ENCODE measurements around the gene FANCD2.
"Not testable (repeated sequence)": the region's sequence is repeated elsewhere in the genome, so short reads cannot be mapped to it uniquely, and the experiment has no call there.

FANCD2 gene

DNA sequence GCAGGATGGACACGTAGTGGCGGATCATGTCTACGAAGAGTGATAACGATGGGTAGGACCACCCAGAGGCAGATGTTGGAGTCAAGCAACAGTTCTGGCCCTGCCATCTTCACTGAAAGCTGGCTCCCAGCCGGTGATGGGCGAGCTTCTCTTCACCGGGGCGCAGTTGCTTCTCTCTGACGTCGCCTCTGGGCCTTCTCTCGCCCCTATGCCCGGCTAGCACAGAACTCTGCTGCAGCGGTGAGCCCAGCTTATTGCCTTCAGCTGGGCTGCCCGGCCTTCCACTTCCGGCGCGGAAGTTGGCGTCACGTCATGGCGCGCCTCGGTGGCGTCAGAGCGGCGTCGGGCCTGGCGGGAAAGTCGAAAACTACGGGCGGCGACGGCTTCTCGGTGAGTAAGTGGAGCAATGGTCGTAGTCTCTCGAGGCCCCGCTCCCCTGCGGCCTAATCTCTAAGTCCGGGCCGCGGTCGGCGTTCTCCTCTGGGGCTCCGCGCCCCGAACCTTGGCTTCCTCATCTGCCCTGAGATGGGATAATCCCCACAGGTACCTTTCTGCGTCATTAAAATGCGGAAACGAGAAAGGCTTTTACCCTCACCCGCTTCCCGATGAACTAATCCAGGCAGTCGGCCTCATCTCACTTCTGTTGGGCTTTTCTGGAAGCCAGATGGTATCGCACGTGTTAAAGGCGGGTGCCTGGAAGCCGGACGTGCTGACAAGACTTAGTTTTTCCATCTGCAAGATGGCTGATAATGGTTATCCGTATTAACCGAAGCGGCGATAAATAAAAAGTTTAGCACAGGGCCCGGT lies at the start of gene FANCD2:
Gene FANCD2, plus strand, starts transcription at position 354 of the 807 bp plus-strand sequence. CDS start 2,221 bp downstream, outside the sequence.
- DNase-seq = peak; percentile 55

DNA sequence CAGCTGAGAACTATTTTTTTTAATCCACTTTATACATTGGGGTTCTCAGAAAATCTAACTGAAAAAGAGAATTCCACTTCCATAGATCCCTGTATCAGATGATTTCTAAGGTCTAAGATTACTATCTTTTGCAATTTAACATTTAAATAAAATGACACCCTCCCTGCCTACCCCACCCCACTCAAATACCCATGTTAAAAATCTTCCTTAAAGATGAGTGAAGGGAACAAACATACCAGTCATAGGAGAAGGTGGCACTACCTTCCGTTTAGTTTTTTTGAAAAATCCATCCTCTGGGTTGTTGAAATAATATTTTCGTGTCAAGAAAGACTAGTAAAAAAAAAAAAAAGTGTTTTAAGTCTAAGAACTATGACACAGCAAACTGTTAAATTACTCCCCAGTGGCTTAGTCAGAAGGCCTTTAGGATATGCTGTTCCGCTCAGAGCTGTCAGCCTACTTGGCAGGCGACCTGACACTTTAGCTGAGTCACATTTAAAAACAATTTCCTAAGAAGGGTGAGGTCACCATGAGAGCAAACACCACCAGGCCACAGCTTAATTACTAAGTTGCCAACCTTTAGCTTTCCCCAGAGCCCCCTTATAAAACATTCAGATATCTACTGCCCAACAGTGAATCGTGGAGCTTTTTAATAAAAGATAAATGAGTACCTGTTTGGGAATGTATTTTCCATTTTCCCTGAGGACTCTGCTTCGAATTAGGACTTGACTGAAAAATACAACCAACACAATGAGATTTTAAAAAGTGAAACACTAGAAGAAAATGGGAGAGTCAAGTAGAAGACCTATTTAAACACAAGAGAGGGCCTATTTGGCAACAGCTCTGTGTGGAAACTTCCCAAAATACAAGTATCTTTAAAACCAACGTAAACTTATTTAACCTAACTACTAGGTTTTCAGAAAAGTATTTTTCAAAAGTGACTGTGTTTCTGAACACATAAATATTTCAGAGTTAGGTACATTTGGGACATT lies 49.2 kb upstream of the FANCD2 start:
- peak; percentile 15 for DNase-seq

DNA sequence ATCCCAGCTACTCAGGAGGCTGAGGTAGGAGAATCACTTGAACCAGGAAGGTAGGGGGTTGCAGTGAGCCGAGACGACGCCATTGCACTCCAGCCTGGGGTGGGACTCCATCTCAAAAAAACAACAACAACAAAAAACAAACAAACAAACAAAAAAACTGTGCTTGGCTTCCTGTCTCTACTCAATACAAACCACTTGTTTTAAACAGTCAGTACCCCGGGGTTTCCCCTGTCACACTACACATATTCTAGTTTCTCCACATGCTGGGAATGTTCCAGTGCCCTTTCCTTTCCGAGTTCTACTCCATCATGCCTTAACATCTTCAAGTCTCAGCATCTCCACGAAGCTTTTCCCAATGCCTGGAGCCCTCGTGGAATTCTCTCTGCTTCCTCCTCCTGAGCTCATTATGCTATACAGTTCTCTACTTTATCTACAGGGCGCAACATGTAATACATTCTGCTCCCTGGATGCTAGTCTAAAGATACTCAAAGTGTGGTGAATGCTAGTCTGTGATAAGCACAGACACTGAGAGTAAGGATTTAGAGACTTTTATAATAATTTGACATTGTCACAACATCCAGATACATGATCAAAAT lies 47.4 kb upstream of the FANCD2 start:
- no peak for DNase-seq

DNA sequence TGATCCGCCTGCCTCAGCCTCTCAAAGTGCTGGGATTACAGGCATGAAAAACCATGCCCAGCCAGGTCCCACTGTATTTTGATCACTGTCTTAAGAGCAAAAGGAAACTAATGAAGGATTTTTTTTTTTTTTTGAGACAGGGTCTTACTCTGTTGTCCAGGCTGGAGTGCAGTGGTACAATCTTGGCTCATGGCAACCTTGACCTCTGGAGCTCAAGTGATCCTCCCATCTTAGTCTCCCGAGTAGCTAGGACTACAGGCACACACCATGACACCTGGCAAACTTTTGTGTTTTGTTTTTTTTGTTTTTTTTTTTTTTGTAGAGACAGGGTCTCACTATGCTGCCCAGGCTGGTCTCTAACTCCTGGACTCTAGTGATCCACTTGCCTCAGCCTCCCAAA lies 46.0 kb upstream of the FANCD2 start:
- no peak for DNase-seq

DNA sequence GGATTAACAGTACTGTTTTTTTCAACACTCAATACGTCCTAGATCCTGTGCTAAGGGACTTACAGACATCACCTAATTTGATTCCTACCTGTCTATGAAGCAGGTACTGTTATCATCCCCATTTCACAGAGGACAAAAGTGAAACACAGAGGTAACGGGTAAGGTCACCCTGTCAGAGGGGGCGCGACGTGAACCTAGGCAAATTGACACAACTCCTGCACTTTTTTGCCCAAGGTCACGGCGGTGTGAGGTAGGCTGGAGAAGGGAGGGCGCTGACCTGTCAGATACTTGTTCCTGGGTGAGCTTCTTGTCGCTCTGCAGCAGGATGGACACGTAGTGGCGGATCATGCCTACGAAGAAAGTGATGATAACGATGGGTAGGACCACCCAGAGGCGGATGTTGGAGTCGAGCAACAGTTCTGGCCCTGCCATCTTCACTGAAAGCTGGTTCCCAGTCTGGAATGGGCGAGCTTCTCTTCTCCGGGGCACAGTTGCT lies 40.0 kb upstream of the FANCD2 start:
- DNase-seq = no peak

DNA sequence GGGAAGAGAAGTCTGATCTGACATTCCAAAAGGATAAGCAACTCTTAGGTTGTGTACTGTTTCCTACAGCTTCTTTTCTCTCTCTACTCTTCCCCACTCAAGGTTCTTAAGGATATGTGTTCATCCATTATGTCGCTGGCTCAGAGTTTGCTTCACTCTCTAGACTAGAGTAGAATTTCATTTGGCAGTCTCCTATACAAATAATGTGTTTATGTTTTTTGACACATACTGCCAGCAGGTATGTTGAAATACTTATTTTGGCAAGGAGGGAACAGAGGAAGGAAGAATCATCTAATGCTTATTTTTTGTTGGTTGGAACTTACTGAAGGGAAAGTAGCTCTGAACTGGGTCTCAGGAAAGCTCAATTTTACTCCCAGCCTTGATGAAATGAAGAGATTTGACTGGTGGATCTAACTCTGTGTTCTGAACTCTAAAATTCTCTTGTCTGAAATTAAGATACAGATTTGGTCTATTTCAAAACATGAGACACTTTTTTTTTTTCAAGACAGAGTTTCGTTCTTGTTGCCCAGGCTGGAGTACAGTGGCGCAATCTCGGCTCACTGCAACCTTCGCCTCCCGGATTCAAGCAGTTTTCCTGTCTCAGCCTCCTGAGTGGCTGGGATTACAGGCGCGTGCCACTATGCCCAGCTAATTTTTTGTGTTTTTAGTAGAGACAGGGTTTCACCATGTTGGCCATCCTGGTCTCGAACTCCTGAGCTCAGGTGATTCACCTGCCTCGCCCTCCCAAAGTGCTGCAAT lies 32.0 kb upstream of the FANCD2 start:
- DNase-seq = no peak

DNA sequence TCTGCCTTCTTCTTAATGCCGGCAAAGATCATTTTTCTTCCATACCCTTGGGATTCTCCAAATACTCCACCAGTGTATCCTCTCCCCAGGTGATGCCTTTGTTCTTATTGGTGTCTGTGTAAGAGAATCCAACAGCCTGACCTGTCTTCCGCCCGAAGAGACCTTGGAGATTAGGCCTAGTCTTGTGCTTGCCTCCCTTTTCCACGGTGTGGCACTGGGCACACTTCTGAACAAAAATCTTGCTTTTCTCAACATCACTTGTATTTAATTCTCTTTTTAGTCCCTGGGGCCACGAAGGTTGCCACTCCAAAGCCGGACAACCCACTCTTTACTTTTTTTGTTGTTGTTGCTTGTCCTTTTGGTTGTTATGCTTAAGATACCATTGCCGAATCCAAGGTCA lies 25.6 kb upstream of the FANCD2 start:
- DNase-seq = no peak

DNA sequence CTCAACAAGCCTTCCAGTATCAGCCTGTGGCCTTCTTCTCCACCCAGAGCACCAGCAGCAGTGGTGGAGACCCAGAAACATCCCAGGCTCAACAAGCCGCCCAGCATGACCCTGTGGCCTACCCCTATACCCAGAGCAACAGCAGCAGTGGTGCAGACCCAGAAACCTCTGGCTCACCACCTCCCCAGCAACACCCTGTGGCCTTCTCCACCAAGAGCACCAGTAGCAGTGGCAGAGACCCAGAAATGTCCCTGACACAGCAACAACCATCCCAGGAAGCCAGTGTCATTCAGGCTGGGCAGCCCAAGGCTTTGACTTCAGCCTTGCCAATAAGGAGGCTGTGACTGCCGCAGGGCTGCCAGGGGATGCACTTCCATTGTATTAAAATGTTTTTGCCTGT lies 23.3 kb upstream of the FANCD2 start:
- DNase-seq = no peak

DNA sequence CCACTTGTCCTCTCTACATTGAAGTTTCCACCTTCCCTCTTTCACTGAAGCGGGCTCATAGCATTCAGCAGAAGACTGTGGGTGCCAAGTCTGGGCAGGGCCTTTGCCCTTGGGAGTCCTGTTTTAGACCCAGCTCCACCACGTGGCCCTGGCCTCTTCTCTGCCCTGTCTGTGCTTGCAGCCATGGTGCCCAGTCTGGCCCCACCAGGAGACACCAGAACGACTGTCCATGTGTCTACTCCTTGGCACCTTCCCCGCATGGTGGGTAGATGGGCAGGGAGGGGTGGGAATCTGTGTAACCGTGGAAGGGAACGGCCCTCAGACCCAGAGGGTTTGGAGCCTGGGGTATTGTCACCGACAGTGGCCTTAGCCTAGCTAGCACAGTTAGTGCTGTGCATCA lies 21.7 kb upstream of the FANCD2 start:
- DNase-seq = no peak

DNA sequence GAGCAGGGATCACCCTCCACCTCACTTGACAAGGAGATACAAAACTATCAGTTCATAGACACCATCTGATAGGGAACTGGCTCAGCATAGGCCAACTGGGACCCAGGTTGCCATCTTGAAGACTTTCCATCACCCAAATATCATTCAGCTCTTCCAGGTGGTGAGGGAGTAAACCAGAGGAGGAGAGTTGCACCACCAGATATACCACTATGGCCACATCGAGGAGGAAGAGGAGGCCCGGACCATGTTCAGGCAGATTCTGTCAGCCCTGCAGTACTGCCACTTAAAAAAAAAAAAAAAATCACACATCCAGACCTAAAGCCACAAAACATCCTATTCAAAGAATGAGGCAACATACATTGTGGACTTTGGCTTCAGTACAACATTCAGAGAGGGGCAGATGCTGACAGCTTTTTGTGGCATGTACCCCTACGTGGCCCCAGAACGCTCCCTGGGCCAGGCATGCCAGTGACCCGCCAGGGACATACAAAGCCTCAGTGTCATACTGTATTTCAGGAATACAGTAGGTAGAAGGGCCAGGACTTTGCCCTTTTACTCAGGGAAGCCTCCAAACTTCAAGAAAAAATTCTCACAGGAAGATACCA lies 21.2 kb upstream of the FANCD2 start:
- DNase-seq = no peak

DNA sequence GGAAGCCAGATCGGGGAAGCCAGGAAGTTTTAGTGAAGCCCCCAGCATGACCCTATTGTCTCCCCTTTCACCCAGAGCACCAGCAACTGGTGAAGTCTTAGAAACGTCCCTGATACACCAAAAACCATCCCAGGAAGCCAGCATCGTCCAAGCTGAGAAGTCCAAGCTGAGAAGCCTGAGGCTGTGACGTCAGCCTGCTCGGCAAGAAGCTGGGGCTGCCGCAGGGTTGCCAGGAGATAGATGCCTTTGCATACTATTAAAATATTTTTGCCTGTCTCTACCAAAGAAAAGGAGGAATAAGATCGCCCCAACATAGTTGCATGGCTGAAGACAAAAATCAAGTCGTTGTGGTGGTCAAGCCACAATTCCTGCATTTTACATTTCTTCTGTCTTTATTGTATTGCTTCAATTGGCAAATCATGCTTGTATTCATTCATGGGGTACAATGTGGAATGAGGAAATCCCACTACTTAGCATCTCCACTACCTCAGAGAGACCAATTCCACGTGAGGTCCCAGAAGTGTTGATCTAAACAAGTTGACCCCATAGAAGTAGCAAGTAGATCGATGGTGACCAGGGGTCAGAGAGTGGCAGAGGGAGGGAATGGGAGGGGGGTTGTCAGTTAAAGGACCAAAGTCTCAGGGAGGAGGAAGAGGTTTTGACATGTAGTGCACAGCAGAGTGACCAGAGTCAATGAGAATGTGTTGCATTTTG lies 20.0 kb upstream of the FANCD2 start:
- DNase-seq = no peak

DNA sequence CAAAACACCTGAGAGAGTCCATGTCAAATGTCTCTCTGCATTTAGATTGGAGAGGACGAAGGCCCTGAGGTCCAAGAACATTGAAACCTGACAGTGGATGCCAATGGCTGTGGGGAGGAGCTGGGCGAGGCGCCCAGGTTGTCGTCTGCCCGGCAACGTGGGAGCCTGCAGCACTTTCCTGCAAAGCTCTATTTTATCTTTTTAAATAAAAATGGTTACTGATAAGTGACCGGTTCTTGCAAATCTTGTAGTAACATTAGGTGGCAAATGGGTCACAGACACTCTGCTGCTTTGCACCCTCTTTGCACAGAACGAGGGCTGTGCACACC lies 19.5 kb upstream of the FANCD2 start:
- no peak for DNase-seq

DNA sequence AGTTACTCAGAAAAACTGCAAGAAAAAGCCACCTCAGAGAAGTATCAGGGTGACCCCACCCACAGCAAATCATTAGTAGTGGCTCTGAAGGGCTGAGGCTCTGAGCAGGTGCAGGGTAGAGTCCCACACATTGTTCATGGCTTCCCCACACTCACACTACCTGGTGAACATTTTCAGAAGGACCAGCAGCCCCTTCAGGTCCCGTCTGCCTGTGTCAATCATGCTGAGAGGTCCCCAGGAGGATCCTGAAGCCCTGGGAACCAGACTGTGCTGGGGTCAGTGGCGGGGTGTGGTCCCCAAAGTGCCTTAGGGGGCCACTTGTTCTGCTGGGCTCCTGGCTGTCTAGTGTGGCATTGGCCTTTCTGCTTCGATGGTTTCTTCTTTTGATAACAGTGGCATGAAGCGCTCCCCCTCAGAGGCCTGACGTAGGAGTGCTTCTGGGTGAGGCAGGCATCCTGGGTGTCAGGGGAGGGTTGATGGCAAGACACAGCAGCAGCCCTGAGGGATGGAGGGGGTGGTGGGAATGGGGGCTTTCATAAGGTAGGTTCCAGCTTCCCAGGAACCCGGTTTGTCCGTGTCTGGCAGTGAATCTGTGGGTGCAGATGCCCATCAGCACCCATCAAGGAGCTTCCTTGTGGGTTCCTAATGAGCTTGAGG lies 19.0 kb upstream of the FANCD2 start:
- no peak for DNase-seq

DNA sequence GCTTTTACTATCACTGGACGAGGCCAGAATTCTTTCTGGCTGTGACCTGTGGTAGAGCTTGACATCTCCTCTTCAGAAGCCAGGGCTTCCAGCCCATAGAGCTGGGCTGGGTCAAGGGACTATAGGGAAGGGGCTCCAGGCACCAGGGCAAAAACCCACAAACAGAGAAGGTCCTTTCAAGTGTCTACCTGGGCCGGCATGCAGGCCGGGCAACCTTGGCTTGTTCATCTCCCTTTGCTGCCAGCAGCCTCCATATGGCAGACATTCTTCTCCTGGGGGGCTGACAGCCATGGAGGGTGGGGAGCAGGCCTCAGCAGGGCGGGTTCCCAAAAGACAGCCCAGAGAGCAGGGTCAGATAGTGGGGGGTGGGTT lies 18.0 kb upstream of the FANCD2 start:
- not testable (repeated sequence) for DNase-seq

DNA sequence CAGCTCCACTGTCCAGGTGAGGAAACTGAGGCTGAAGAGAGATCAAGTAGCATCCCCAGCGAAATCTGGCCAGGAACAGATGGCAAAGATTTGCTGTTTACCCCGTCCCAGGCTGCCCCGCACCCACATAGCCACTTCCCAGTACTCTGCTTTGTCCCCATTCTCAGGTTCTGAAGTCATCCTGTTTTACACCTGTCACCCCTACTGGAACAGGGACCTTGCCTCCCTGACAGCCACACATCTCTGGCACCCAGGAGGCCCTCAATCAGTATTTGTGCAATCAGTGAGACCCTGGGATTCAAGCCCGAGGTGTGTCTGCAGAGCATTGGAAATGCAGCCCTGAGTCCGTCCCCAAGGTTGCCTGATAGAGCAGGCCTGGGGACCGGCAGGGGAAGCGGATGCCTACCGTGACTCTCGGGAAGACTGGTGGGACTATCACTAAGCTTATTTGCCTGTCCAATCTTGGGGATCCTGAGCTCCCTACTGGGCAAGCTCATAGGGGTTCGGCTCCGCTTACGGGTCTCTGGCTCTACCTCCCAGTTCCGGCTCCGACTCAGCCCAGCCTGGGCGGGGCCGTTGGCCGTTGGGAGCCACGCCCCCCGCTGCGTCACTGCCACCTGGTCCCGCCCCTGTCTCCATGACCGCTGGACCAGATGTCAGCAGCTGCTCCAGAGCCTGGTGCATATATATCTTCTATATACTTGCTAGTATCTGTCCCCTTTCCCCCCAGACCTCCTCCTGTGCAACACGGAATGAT lies 17.5 kb upstream of the FANCD2 start:
- no peak for DNase-seq

DNA sequence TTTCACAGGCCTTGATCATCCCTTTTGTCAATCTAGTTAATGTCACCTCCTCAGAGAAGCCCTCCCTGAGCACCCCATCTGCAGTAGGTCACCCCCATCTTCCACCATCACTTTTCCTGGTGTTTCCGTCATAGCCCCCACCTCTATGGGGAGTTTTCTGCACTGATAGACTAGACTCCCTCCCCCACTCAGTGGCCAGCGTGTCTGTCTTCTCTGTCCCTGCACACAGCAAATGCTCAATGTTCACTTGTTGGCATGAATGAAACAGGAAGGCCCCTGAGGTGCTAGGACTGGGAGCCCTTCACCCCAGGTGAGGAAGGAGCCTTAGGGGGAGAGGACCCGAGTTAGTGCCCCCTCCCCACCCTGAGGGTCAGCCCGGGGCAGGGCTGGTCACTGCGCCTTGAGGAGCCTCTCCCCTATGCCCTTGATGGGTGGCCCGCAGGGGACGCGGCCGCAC lies 15.8 kb upstream of the FANCD2 start:
- no peak for DNase-seq

DNA sequence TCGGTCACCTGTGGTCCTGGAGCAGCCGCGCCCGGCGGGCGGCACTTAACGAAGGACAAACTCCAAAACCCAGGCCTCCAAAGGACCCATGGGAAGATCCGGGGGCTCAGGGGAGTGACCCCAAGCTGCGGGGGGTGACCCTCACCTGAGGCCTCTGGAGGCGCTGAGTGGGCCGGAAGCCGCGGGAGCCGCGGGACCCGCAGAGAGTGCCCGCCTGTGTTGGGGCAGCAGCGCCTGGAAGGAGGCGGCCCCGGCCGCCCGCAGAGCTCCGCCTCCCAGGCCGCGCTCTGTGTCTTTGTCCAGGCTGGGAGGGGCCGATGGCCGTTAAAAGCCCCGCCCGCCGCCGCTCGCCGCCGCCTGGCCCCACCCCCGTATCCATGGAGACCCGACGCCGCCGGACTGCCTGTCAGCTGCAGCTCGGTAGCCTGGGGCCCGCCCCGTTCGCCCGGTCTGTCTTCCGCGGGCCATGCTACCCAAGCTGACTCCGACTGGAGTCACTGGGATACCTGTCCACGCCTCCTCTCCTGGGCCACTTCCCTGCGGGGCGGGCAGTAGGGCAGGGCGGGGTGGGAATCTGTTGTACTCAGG lies 15.3 kb upstream of the FANCD2 start:
- peak; percentile 39 for DNase-seq

DNA sequence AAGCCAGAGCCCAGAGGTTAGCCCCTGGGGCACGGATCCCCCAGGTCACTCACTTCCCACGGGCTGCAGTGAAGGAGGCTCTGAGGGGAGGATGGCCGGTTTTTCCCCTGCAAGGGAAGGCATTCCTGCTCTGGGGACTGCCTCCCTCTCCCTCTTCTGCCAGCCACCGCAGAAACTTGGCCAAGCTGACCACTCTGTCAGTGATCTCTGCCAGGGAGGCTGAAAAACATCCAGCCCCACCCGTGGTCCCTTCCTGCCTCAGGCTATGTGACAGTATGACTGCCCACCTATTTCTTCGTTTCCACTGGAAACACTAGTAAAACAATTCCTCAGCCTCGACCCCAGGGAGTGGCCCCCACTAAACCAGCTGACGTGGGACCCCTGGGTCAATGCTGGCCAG lies 14.6 kb upstream of the FANCD2 start:
- DNase-seq = no peak

DNA sequence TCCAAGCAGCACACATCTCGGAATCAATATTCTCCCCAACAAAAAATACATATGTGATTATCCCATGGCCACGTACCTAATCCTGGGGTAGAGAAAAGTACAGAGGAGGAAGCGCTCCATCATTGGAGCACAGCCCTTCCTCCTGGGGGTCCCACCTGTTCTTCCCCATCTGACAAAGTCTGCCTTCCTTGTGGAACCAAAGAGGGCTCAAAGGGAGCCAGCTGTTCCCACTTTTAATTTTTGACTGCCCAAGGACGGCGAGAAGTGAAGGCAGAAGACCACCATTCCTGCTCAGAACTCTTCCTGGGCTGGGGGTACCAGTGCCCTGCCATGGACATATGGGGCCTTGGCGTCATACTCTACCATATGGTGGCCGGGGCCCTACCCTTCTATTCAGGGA lies 14.1 kb upstream of the FANCD2 start:
- DNase-seq = no peak

DNA sequence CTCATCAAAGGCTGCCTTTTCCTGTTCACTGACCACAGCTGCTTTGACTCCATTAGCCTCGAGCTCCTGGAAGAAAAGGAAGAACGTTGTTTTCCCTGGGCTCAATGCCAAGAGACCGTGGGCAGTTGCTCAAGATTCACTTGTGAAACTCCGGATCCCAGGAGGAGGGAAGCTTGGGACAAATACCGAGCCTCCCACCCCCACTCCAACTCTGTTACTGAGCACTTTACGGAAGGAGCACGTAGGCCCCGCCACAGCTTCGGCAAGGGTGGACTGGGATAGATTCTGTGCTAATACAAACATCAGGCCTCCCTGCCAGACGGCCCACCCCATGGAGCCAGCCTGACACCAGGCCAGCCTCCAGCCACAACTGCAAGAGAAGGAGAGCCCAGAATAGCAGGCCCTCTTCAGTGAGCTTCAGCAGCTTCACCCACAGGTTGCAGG lies 10.8 kb upstream of the FANCD2 start:
- no peak for DNase-seq
